ENCODE measurements around the gene ASS1. TPM values are rescaled to one million over a fixed set of nuclear protein-coding genes. Genes with fewer than 3 reads are reported as not detected.

Gene ASS1
- total and polyA plus RNA-seq, 2 of the 13 experiments (the other 11 are each of a cell fraction or from before 2014, with no cell fraction given): 77.6 to 122 TPM

DNA sequence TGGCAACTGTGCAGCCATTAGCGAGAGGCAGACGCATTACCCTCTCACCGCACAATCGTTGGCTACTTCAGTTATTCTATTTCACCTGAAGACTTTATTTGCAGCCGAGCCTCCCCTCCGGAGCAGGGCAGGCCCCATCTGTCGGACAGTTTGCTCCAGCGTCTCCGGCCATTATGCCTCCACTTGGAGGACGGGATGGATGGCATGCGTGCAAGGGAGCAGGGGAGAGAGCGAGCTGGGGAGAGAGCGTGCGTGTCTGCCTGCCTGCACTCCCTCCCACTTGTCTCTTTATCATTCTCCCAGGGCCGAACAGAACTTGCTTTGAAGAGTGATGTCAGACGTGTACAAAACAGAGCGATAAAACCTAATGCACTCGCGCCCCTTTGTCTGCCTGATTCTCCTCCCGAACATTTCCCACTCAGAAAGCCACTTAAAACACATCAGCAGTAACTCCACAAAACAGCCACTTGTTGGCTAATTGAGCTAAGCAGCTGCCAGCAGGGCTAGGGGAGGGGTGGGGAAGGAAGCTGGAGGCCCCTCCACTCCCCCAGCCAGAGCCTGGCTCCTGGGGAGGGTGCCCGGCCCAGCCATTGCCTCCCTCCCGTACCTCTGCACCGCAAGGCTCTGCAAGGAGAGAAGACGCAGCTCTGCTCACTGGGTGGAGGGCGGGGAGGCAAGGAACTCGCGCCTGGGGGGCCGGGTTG is 91.2 kb downstream of the ASS1 start:
- Histone ChIP-seq H3K27me3 (ENCODE audit: control insufficient read depth in 1 of 2, insufficient read depth in 2 of 2, low read length in 2 of 2) (peaks cover 0 to 15% of the 10 kb centered on the region in 2 experiments; a peak in 2 of 5 replicates), H3K9me3 (ENCODE audit: low read length) (no peaks in the 10 kb centered on the region), H3K27ac (ENCODE audit: extremely low read length, insufficient read depth, low read length) (no peak overlapping the region), H2AFZ (ENCODE audit: low read length) (no peak overlapping the region), H4K20me1 (ENCODE audit: insufficient read depth, low read length) (no peaks in the 10 kb centered on the region), H3K9ac (ENCODE audit: insufficient read depth, low read depth, low read length) (peak overlapping the region; percentile 17; the same call in 1 of the 2 replicates), H3K79me2 (ENCODE audit: insufficient read depth, low read length) (no peaks in the 10 kb centered on the region), H3K4me3 (replicated peaks in 1 of 3; ENCODE audit: insufficient read depth in 1 of 3, low read depth in 2 of 3, low read length in 3 of 3) (peak overlapping the region; percentile 43 to 60 (median 45)), H3K4me2 (ENCODE audit: low read depth, low read length) (peak overlapping the region; percentile 77), H3K4me1 (ENCODE audit: insufficient read depth, low read length) (peaks cover 33% of the 10 kb centered on the region), H3K36me3 (replicated peaks in 1 of 2; ENCODE audit: control insufficient read depth in 1 of 2, insufficient read depth in 2 of 2, low read length in 2 of 2) (no peaks in the 10 kb centered on the region)
- no TSS peak for BruUV-seq (replicated peaks)
- ATAC-seq (peak; percentile 76), FAIRE-seq (no peak), DNase-seq (ENCODE audit: low spot score) (peak; percentile 25)
- in situ Hi-C loops (cut with HindIII; ENCODE audit: extremely low pct_ligation_motif_present, low pct_unique_long_range_greater_than_20kb): no loop called here
- POLR2A ChIA-PET: interaction anchor here (0.6 to 2.5 kb wide), 5 partner anchors 9 to 42 kb away, joined by 3 to 14 read pairs (median 7); no protein-coding TSS in a partner anchor
- CTCF ChIA-PET (ENCODE audit: low intra/inter-chr PET ratio, low total read pairs): no interaction called here
- intact Hi-C loops (cut with micrococcal nuclease; ENCODE audit: unreplicated experiment): no loop called here
- 15% methylated on average over 15 of the region's 28 CpGs for WGBS (ENCODE audit: low lambda C conversion rate)
- TF ChIP-seq ZNF274 (CRISPR knock-in tag; IDR thresholded peaks at IDR 0.05): 0 out of 2 replicates have a peak, but pooled peaks have one; percentile 22
- no peak for TF ChIP-seq NFATC3 (CRISPR knock-in tag; IDR thresholded peaks at IDR 0.05)
- TF ChIP-seq MATR3 (CRISPR knock-in tag; IDR thresholded peaks at IDR 0.05): no peak
- TF ChIP-seq MBNL3 (CRISPR knock-in tag; conservative IDR thresholded peaks at IDR 0.05): no peak
- 0 out of 2 replicates have a peak, but pooled peaks have one; percentile 36 for TF ChIP-seq ZNF33B (CRISPR knock-in tag; IDR thresholded peaks at IDR 0.05)
- no peak for TF ChIP-seq NFYB (CRISPR knock-in tag; IDR thresholded peaks at IDR 0.05)
- no peak for TF ChIP-seq ZNF607 (CRISPR knock-in tag; IDR thresholded peaks at IDR 0.05; ENCODE audit: borderline replicate concordance)
- TF ChIP-seq HDAC1 (CRISPR knock-in tag; IDR thresholded peaks at IDR 0.05): peak; percentile 54
- TF ChIP-seq GLI4 (CRISPR knock-in tag; IDR thresholded peaks at IDR 0.05; ENCODE audit: borderline replicate concordance): no peak
- TF ChIP-seq SALL1 (CRISPR knock-in tag; IDR thresholded peaks at IDR 0.05): peak; percentile 59
- TF ChIP-seq, protein P1, sequence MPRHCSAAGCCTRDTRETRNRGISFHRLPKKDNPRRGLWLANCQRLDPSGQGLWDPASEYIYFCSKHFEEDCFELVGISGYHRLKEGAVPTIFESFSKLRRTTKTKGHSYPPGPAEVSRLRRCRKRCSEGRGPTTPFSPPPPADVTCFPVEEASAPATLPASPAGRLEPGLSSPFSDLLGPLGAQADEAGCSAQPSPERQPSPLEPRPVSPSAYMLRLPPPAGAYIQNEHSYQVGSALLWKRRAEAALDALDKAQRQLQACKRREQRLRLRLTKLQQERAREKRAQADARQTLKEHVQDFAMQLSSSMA (CRISPR knock-in tag; IDR thresholded peaks at IDR 0.05): no peak
- TF ChIP-seq ZNF230 (CRISPR knock-in tag; IDR thresholded peaks at IDR 0.05): no peak
- TF ChIP-seq SOX5 (CRISPR knock-in tag; IDR thresholded peaks at IDR 0.05; ENCODE audit: borderline replicate concordance): no peak
- no peak for TF ChIP-seq IRX3 (CRISPR knock-in tag; IDR thresholded peaks at IDR 0.05; ENCODE audit: borderline replicate concordance, low read depth)
- no peak for TF ChIP-seq RXRA (CRISPR knock-in tag; IDR thresholded peaks at IDR 0.05)
- no peak for TF ChIP-seq HMGA1 (CRISPR knock-in tag; conservative IDR thresholded peaks at IDR 0.05)
- TF ChIP-seq ZFX (CRISPR knock-in tag; IDR thresholded peaks at IDR 0.05; ENCODE audit: low read depth): peak; percentile 44; the same call in 1 of the 2 replicates
- TF ChIP-seq, protein P2, sequence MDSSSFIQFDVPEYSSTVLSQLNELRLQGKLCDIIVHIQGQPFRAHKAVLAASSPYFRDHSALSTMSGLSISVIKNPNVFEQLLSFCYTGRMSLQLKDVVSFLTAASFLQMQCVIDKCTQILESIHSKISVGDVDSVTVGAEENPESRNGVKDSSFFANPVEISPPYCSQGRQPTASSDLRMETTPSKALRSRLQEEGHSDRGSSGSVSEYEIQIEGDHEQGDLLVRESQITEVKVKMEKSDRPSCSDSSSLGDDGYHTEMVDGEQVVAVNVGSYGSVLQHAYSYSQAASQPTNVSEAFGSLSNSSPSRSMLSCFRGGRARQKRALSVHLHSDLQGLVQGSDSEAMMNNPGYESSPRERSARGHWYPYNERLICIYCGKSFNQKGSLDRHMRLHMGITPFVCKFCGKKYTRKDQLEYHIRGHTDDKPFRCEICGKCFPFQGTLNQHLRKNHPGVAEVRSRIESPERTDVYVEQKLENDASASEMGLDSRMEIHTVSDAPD (CRISPR knock-in tag; IDR thresholded peaks at IDR 0.05): no peak
- TF ChIP-seq MED1 (CRISPR knock-in tag; IDR thresholded peaks at IDR 0.05): peak; percentile 24; the same call in 1 of the 2 replicates
- TF ChIP-seq, protein P3, sequence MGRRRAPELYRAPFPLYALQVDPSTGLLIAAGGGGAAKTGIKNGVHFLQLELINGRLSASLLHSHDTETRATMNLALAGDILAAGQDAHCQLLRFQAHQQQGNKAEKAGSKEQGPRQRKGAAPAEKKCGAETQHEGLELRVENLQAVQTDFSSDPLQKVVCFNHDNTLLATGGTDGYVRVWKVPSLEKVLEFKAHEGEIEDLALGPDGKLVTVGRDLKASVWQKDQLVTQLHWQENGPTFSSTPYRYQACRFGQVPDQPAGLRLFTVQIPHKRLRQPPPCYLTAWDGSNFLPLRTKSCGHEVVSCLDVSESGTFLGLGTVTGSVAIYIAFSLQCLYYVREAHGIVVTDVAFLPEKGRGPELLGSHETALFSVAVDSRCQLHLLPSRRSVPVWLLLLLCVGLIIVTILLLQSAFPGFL (CRISPR knock-in tag; IDR thresholded peaks at IDR 0.05): no peak
- TF ChIP-seq ZNF557 (CRISPR knock-in tag; IDR thresholded peaks at IDR 0.05): no peak
- no peak for TF ChIP-seq TAF15 (IDR thresholded peaks at IDR 0.05; ENCODE audit: low read depth, low read length, poor library complexity, severe bottlenecking)

Data from HepG2 (cell line).